ENCODE results near the gene CADPS.

CADPS gene

DNA sequence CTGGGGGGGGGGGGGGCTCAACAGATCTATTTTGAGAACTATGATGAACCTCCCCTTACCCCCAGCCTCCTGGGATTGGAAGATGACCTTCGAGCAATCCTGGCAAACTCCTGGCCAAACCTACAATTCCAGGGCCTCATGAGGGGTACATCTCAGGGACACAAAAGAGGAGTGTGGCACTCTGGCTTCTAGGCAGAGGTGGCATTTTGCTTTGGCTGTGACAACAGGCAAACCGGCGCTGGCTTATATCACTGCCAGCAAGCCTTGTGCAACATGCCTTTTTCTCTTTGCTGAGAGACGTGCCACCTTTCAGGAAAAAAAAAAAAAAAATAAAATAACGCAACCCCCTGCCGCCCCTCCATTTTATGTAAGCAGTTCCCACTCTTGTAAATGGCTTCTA is 470.1 kb downstream of the CADPS start:
- DNase-seq: no peak

DNA sequence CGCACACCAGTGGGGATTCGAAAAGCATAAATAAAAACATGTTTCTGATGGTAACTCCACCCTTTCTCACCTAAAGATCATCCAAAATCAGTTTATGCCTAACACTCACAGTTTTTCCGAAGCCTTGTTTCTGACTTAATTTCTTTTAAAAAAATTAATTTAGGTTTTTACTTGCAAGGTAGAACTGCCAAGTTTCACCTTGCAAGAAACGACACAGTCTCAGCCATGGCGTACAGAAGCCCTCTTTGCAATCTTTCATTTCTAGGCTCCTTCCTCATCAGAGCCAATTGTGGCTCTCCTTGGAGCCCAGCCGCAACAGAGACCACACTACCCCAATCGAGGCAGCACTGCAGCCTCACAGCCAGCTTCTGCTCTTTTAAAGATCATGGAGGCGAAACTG is 470.9 kb downstream of the CADPS start:
- no peak for DNase-seq

DNA sequence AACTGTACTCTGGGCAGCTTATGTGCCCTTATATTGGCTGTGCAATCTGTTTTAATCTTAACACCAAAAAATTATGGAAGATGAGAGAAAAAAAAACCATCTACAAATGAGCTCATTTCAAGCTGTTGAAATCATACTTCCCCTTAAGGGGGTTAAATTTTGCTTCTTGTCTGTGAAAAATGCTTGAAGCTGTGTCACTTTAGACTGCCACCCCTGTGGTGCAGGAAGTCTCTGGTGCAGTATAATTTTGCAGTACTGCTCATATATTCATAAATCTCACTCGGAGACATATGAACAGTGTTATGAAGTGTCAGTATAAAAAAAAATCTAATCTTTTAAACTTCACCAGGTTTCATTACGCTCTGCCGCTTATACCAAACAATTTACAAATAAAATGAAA is 471.5 kb downstream of the CADPS start:
- no peak for DNase-seq

DNA sequence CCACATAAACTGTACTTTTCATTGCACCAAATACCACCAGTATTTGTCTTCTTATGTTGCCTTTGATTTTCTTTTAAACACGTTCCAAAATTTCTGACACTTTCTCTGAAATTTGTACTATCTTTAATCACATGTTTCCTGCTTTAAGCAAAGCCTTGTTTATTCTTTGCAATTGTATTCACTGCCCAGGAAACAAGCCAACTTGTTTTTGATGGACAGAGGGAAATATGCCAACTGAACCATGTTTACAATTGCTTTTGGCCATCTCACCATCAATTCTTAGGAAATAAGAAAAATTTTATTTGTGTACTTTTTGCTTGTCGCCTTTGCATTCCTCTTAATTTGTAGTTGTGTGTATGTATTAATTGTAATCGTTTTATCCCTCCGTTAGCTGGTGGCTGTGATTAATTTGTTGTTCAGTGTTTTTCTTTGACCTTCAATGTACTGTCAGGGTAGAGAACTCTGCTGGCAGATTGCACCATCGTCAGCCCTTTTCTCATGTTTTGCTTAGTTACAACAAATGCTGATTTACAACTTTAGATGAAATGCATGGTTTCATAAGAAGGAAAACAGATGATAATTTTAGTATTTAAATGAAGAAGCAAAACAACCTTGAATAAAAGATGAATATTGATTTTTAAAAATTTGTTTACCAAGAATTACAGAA is 482.5 kb downstream of the CADPS start:
- no peak for DNase-seq

DNA sequence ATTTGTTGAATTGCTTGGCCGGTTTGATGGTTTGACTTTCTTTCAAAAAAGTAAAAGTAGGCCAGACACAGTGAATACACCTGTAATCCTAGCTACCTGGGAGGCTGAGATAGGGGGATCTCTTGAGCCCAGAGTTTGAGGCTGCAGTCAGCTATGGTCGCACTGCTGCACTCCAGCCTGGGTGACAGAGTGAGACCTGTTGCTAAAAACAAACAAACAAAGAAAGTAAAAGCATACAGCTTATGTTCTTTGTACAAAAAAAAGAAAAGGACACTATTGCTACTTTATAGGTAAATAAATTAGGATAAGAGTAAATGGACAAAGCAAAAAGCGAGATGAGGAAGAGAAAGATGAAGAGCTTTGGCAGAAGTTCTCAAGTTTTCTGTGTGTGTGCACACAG is 488.0 kb downstream of the CADPS start:
- no peak for DNase-seq

DNA sequence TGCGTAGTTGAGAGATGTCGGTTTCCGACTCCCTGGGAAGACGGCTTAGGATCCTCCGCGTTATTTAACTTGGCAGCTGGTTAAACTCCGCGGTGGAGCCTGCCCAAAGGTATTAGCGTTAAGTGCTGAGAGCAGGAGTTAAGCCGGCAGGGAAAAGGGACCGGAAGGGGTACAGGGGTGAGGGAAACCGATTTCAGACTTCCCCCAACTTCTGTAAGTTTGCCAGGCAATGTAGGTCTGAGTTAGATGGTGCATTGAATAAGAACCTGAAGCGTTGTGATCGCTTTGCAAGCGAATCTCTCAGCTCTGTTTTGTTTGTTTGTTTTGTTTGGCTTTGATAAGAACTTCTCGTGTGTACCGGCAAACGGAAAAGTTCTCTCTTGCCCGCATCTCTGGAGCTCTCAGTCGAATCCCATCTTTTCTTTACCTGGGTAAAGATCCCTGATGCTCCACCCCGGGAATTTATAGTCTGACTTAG is 495.9 kb downstream of the CADPS start:
- peak; percentile 6 for DNase-seq

DNA sequence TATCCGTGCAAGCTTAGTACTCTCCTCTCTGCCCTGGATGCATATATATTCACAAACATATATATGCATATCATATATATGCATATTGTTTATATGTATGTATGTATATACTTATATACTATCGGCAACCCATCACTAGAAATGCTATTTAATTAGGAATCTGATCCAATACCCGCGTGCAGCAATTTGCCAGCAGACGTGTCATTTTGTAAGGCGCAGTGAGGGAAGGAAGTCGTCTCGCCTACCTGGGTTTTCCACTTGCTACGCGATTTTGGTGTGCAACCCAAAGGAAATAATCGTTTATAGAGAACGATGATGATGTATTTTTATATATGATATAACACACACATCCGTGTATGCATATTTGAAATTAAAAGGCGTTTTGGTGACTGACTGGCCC is 496.3 kb downstream of the CADPS start:
- DNase-seq: no peak

DNA sequence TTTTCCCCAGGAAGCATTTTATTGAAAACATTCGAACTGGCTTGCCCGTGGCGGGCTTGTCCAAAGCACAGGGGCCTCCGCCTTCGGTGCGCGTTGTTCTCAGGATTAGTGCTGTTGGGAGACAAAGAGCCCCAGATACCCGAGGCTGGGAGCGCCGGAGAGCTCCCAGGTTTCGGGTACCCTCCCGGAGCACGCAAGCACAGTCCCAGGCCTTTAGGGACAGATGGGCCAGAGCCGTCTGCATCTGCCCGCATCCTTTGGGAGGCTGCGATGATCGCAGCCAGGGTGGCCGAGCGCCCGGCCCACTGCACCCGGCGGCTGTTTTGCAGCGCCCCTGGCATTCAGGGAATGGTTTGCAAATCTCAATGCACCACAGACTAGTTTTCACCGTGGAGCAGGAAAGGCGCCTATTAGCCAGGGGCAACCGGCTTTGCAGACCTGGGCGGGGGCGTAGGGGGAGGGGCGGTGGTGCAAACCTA is 496.9 kb downstream of the CADPS start:
- DNase-seq: no peak

DNA sequence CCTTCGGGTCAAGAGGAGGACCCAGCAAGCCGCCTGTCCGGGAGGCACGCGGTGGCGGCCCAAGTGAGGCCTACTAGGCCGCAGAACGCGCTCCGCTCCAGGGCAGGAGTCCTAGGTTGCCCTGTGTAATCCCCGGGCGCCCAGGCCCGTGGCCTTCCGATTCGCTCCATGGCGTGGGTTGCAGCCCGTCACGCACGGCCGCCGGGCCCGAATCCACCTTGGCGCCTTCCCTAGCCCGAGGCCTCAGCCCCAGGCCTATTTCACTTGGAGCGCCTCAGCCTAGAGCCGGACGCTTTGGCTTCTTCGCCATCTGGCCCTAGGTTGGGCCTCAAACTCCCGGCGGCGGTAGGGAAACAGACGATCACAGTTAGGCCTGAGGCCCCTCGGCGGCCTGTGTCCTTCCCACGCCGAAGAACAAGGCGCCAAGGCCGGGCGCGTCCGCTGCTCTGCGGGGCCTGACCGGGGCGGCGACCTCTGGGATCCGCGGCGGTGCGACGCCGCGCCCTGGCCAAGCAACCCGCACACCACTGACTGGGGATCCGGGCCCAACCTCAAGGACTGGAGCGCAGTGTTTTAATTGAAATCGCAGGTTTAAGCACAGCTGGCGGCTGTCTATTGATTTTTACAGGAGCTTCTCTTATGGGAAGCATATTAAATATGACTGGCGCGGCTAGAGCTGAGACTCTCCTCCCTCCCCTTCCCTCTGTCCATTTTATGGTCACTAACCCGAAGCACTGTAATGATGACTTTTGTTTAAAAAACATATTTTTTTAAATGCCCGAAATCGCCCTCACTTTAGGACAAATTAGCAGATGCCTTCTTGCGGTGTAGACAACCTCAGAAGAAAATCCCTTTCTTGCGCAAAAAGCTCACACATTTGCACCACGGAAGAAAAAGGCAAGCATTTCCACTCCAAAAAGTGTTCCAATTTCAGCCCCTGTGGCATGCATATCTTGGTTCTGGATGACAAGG is 498.0 kb downstream of the CADPS start:
- DNase-seq: no peak

DNA sequence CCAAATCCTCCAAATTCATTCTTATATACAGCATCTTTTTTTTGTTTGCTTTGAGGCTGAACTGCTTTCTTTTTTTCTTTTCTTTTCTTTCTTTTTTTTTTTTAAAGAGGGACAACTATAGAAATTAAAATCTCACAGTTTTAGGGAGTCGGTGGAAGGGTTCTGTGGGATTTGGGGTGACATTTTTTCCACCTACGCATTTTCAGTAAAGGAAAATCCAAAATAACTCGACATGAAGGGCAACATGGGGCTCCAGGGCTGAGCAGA is 498.8 kb downstream of the CADPS start:
- DNase-seq: no peak

DNA sequence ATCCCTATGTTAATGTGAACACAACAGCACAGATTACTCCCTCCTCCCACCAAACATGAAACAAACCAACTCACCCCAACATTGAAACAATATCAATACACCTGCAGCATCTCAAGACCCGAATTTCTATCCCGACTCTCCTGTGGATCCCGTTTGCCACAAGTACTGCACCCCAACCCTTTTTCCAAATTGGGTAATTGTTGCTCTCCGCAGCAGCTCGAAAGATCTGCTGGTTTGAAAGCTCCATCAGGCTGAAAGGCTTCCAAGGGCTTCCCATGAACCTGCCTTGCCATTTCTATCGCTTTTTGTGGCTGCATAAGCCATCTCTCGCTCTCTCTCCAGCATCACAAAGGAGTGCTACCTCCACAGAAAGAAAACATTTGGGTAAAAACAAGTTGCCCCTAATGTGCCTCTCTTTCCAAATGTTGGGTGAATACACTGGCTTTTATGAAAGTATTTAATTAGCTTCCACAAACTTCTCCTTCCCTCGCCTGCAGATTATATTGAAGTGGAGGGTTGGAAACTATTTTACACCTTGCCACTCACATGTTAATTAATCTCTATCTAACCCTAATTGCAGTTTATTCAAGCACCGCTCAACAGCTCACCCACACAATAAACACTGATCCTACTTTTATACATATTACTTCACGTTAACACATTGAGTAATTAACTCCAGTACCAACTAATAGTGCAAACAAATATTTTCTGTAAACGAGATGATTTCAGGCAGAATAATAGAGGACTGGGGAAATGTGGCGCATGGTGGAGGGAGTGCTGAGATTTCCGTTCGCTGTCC is 499.4 kb downstream of the CADPS start:
- no peak for DNase-seq

DNA sequence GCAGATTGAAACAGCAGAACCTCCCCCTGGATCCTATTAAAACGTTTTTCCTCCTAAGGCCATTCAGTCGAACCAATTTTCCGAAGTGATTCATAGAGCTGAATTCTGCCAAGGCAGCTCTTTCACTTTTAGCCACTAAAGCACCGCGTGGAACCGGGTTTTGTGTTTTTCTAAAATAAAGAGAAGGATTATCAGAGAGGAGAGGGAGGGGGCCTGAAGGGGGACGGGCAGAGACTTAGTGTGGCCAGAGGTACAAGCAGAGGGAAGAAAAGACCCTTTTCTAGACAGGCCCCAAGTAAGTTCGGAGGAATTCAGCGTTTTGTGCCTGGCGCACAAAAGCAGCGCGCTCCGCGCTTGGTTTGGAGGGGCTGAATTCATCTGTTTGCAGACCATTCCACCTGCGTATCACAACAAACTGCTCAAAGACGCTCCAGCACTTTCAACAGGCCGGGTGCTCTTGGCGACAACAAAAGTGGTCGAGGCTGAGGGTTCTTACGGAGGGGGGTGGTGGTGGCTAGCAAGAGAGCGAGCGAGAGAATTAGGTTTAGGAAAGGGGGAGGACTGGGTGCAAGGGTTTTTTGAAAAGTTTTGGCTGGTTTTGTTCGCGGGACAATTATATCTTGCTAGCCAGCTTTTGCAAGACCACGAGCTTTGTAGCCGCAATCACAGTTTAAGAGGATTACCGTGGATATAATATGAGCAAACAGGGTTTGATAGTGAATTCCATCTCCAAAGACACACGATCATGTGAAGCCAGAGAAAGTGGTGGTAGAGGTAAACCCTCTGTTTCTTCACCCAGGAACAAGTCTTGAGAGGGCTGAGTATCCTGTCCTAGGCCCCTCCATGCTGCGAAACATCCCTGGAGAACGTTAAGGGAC is 500.6 kb downstream of the CADPS start:
- no peak for DNase-seq

DNA sequence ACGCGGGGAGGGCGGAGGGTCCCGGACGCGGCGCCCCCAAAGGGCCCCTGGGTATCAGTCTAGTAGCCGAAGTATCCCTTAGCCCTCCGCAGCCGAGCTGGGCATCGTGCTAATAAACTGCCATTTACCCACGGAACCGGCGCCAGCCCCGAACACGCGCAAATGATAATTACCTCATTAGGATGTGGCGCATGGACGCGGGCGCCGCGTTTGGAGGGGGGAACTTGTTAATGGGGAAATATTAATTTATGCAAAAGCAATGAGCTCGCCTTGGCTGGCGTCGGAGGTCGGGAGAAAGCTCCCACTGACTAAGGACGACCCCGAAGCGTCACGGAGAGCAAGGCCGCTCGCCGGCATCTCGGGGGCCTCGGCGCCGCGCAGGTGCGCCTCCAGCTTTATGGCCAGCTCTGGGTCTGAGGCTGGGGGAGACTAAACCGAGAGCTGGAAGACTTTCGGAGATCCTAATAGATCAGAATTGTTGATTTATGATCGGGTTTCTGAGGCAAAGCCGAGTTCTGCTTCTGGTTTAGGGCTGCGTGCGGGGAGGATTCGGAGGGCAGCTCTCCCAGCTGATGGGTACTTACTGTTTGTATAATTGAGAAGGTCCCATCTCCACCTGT is 501.4 kb downstream of the CADPS start:
- no peak for DNase-seq

DNA sequence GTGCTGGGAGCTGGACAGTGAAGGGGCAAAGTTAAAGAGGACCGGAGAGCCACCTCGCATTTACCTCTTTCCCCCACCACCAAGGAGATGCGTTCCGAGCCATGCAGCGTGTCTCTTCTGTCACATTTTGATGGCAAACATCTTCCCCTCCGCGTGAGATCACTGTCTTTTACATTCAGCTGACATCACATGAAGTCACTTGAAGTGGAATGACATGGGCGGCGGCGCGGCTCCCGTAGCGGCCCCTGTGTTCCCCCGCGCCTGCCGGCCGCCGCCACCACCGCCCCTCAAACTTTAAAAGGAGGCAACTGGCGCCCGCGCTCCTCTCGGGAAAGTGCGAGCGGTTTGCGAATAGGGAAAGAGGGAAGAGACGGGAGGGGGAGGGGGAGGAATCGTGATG is 502.0 kb downstream of the CADPS start, which contains the start of gene FEZF2:
Gene FEZF2 (minus strand): TSS at position 336 of the 400 bp plus-strand sequence. CDS start 682 bp downstream, outside the sequence.
- DNase-seq: no peak

DNA sequence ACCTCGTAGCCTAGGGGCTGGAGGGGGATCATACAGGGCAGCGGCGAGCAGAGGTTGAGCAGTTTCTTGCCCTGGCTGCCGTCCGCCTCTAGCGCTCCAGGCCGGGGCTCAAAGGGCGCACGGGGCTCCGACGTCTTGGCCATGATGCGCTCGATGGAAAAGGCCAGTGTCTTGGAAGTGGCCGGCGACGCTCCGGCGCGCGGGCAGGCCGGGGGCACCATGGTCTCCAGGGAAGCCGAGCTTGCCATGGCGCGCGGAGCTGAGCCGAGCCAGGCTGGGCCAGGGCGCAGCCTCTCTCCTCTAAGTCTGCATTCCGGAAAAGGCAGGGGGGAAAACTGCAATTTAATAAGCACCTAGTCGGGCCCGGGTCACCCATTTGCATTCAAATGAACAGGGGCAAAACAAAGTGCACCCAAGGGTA is 502.6 kb downstream of the CADPS start:
- no peak for DNase-seq

DNA sequence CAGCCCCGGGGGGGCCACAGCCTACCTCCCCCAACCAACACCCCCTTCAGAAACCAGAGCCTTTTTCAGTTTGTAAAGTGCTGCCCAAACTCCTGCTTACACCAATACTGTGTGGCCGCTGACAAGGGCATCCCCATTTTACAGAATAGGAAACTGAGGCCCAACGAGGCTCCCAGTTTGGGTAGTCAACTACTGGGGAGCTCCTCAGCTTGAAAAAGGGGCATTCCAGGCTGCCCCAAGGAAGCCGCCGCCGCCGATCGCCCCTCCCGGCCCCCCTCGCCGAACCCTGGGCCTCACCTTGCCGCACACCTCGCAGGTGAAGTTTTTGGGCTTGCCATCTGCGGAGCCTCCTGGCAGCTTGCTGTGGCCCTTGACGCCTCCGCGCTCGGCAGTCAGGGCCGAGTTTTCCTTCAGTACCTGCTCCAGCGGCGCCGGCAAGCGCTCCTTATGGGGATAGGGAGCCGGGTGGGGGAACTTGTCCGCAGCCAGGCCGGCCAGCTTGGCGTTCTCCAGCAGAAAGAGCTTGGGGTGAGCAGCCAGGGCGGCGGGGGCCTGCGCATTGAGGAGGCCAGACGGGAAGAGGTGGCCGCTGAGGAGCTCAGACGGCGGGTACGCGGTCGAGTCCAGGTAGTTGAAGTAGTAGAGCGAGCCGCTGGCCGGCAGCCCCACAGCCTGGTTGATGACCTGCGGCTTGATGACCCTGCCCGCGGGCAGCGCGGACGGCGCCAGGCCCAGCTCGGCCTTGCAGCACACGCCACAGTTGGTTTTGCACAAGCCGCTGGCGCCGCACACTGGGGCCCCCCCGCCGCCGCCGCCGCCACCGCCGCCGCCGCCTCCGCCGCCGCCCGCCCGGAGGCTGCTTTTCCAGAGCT is 503.3 kb downstream of the CADPS start:
- DNase-seq: no peak

DNA sequence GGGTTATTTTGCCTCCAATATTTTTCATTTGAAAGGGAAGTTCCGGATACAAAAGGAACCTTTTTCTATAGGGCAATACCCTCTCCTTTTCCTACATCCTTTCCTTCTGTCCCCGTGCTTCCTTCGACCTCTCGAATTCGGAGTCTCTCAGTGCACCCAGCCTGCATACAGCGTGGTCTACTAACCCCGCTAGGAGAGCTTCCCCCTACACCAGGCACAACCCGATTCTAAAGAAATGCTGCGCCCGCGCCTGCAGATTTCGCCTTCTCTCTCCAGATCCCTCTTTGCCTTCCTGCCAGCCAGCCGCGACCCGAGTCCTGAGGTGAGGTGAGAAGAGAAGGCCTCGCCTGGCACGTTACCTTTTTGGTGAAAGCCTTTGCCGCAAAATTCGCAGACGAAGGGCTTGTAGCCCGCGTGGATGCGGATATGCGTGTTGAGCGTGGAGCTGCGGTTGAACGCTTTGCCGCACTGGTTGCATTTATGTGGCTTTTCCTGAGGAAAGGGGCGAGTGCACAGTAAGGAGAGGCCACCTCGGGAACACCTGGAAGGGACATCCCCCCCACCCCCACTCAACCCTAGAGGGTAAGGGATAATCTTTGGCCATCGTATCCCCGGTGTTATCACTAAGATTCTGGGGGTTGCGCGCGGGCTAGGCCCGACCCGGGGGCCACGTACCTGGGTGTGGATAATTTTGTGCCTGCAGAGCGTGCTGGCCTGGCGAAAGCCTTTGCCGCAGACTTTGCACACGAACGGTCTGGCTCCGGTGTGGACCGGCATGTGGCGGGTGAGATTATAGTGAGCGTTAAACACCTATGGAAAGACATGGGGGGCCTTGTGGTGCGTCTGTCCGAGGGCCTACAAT is 504.1 kb downstream of the CADPS start:
- DNase-seq: no peak

DNA sequence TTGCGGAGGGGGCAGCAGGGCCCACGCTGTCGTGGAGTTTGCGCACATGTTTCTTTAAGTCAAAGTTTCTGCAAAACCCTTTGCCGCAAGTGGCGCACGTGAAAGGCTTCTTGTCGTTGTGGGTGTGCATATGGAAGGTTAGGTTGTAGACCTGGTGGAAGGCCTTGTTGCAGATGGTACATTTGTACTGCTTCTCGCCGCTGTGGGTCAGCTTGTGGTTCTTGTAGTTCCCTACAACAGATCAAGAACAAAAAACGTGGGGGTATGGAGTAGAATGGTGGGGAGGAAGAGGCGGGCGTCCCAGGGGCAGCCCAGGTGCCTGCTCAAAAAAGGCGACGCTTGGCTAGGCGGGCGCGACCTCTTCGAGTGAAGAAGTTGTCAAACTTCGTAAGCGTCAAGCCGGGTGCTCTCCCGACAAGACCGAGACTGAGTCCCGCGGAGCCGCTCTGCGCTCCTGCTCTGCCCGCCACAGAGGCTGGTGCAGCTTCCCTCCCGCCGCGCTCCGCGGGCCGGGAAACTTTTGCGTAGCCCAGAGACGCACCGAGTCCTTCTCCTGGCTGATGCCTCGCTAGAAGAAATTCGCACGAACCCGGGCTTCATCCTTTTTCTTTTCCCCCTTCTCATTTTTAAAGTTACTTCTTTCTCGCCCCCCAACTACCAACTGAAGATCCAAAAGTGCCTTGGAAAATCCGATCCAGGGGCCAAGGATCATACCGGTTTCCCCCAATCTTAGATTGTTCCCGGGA is 504.9 kb downstream of the CADPS start:
- DNase-seq: no peak

DNA sequence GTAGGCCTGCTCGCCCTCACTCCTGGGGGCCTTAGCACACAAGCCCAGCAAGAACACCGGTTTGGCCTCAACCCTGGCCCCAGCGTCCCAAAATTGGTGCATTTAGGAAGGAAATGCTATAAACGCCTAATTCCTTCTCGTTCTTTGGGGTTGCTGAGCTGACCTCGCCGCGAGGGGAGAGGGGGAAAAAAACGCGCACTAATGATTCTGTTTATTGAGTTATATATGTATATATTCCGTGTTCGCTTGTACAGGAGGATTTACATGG is 505.8 kb downstream of the CADPS start:
- no peak for DNase-seq
